ENCODE measurements around the gene UPF1.

DNA sequence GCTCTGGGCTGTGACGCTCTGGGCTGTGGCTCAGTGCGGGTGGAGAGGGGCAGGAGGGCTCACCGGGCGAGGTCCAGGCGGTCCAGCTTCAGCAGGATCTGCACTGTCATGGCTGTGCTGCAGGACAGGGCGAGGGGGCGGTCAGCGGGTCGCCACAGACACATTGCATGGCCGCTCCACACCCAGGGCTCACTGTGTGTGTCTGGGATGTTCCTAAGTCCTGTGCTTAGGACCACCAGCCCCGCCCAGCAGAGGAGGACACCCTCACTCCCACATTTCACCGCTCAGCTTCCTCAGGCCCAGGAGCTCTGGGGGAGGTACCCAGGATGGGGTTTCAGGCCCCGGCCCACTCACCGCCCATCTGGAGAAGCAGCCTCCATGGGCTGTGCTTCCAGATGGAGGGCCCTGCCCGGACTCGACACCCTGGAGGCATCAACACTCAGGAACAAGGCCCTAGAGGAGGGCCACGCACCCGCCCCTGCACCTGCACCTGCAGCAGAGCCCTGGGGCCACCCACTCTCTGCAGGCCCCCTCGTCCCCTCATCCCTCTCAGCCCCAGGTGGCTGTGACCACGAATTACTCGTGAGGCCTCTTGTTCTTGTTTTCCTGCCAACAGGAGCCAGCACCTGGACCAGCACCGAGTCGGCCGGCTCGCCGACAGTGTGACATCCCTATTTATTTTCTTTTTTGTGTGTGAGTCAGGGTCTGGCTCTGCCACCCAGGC is 73.9 kb downstream of the UPF1 start:
- TF ChIP-seq, protein P1, sequence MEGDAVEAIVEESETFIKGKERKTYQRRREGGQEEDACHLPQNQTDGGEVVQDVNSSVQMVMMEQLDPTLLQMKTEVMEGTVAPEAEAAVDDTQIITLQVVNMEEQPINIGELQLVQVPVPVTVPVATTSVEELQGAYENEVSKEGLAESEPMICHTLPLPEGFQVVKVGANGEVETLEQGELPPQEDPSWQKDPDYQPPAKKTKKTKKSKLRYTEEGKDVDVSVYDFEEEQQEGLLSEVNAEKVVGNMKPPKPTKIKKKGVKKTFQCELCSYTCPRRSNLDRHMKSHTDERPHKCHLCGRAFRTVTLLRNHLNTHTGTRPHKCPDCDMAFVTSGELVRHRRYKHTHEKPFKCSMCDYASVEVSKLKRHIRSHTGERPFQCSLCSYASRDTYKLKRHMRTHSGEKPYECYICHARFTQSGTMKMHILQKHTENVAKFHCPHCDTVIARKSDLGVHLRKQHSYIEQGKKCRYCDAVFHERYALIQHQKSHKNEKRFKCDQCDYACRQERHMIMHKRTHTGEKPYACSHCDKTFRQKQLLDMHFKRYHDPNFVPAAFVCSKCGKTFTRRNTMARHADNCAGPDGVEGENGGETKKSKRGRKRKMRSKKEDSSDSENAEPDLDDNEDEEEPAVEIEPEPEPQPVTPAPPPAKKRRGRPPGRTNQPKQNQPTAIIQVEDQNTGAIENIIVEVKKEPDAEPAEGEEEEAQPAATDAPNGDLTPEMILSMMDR (IDR thresholded peaks at IDR 0.05) = no peak
- TF ChIP-seq EZH2phosphoT487 (IDR thresholded peaks at IDR 0.05) (no peak), EZH2 (IDR thresholded peaks at IDR 0.05) (no peak)
